RWPE2 (cell line): ENCODE measurements around the gene PFDN1.

Experiments used
- ATAC-seq: fragments of 200-7000 bp; cut with Tn5 transposase; 3 replicates; pipeline ENCODE4 v1.9.1; 2021; ENCODE audit warnings: low read depth
- DNase-seq: peaks from one replicate; pipeline ENCODE4 v3.0.0-alpha.2; 2020; ENCODE audit warnings: low spot score
- H3K27ac ChIP-seq: fragments of 450-650 bp; 2 replicates; pipeline ENCODE4 v1.5.1; 2017; ENCODE audit warnings: mild to moderate bottlenecking; ENCODE audit not compliant: poor library complexity, severe bottlenecking
- H3K27me3 ChIP-seq: fragments of 250-450 bp; sonication (Bioruptor Pico); 2 replicates; pipeline ENCODE4 v1.5.1; 2021; ENCODE audit warnings: mild to moderate bottlenecking, moderate library complexity; ENCODE audit not compliant: insufficient read depth, poor library complexity, severe bottlenecking
- H3K36me3 ChIP-seq: fragments of 250-450 bp; sonication (Bioruptor Pico); 2 replicates; pipeline ENCODE4 v1.5.1; 2020; ENCODE audit warnings: low read depth, mild to moderate bottlenecking, moderate library complexity
- H3K4me1 ChIP-seq: fragments of 250-450 bp; sonication (Bioruptor Pico); 2 replicates; pipeline ENCODE4 v1.5.1; 2021; ENCODE audit warnings: mild to moderate bottlenecking, moderate library complexity; ENCODE audit not compliant: insufficient read depth, poor library complexity, severe bottlenecking
- H3K4me3 ChIP-seq: fragments of 250-450 bp; sonication (Bioruptor Pico); 2 replicates; pipeline ENCODE4 v1.5.1; 2021; ENCODE audit warnings: mild to moderate bottlenecking, moderate library complexity; ENCODE audit not compliant: severe bottlenecking
- H3K9me3 ChIP-seq: fragments of 250-450 bp; sonication (Bioruptor Pico); 2 replicates; pipeline ENCODE4 v1.5.1; 2021; ENCODE audit warnings: mild to moderate bottlenecking, moderate library complexity; ENCODE audit not compliant: severe bottlenecking
- TF ChIP-seq, protein P1 (sequence below): fragments of 450-650 bp; IDR thresholded peaks from one replicate; pipeline ENCODE4 v1.5.1; 2017; ENCODE audit warnings: mild to moderate bottlenecking, moderate library complexity; ENCODE audit not compliant: poor library complexity, severe bottlenecking

The PFDN1 gene

GRCh38 chr5:140222416-140222815 lies 80.5 kb downstream of the PFDN1 start:
- no peak for DNase-seq

GRCh38 chr5:140221697-140222223 lies 81.1 kb downstream of the PFDN1 start:
- H3K4me1 ChIP-seq = peaks cover 24% of the 10 kb centered on the region
- no peaks in the 10 kb centered on the region for H3K9me3 ChIP-seq
- no peak overlapping the region for H3K27ac ChIP-seq
- H3K4me3 ChIP-seq = no peak overlapping the region
- no peaks in the 10 kb centered on the region for H3K36me3 ChIP-seq
- H3K27me3 ChIP-seq = no peaks in the 10 kb centered on the region
- peak; percentile 89 for ATAC-seq
- TF ChIP-seq, protein P1, sequence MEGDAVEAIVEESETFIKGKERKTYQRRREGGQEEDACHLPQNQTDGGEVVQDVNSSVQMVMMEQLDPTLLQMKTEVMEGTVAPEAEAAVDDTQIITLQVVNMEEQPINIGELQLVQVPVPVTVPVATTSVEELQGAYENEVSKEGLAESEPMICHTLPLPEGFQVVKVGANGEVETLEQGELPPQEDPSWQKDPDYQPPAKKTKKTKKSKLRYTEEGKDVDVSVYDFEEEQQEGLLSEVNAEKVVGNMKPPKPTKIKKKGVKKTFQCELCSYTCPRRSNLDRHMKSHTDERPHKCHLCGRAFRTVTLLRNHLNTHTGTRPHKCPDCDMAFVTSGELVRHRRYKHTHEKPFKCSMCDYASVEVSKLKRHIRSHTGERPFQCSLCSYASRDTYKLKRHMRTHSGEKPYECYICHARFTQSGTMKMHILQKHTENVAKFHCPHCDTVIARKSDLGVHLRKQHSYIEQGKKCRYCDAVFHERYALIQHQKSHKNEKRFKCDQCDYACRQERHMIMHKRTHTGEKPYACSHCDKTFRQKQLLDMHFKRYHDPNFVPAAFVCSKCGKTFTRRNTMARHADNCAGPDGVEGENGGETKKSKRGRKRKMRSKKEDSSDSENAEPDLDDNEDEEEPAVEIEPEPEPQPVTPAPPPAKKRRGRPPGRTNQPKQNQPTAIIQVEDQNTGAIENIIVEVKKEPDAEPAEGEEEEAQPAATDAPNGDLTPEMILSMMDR = no peak
- no peak for DNase-seq

More at GRCh38 chr5:140222416-140222815, 80.5 kb downstream of the PFDN1 start:
- H3K4me3 ChIP-seq = no peak overlapping the region
- TF ChIP-seq, protein P1 = no peak
- ATAC-seq = no peak
- H3K27me3 ChIP-seq = no peaks in the 10 kb centered on the region
- H3K27ac ChIP-seq = no peak overlapping the region
- H3K9me3 ChIP-seq = no peaks in the 10 kb centered on the region
- H3K4me1 ChIP-seq = peaks cover 24% of the 10 kb centered on the region
- no peaks in the 10 kb centered on the region for H3K36me3 ChIP-seq

GRCh38 chr5:140220698-140221064 lies 82.2 kb downstream of the PFDN1 start:
- no peaks in the 10 kb centered on the region for H3K9me3 ChIP-seq
- H3K4me3 ChIP-seq = no peak overlapping the region
- H3K36me3 ChIP-seq = no peaks in the 10 kb centered on the region
- H3K27me3 ChIP-seq = no peaks in the 10 kb centered on the region
- no peak for DNase-seq
- no peak overlapping the region for H3K27ac ChIP-seq
- TF ChIP-seq, protein P1 = no peak
- H3K4me1 ChIP-seq = peaks cover 27% of the 10 kb centered on the region
- no peak; the same call in 2 of the 3 replicates for ATAC-seq

DNA sequence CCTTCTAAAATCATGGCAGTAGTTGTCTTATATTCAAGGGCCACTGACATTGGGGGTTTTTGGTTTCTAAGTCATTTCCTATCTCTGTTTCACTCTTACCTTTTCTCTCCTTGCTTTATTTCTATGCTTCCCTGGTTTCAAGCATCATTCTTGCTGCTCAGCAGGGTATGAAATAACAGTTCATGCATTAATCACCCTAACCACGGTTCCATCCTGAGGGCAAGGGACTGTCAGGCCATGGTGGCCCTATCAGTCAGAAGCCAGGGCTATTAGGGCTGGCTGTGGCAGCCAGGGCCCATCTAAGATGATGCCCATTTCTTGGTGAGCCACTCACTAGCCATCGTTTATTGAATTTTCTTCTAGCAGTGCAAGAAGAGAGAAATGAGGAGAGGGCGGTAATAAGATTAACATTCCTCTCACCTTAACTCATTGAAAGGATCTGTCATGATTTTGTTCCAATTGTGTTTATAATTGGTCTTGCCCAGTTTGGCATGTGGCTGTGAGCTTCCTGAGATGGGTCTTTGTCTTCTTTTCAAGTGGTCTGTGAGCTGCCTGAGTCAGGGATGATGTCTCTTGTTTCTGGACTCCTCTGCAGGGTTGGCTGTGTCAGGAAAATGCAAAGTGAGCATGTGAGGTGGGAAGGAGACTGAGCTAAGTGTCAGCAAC lies 82.7 kb downstream of the PFDN1 start:
- Histone ChIP-seq H3K27me3 (no peaks in the 10 kb centered on the region), H3K4me1 (peaks cover 31% of the 10 kb centered on the region), H3K9me3 (no peaks in the 10 kb centered on the region), H3K36me3 (no peaks in the 10 kb centered on the region), H3K4me3 (no peak overlapping the region), H3K27ac (no peak overlapping the region)
- peak; percentile 49 for ATAC-seq
- TF ChIP-seq, protein P1 = no peak
- no peak for DNase-seq
